ENCODE measurements around the gene UPF2.
"Not testable (repeated sequence)": the region's sequence is repeated elsewhere in the genome, so short reads cannot be mapped to it uniquely, and the experiment has no call there.

Gene UPF2, protein sequence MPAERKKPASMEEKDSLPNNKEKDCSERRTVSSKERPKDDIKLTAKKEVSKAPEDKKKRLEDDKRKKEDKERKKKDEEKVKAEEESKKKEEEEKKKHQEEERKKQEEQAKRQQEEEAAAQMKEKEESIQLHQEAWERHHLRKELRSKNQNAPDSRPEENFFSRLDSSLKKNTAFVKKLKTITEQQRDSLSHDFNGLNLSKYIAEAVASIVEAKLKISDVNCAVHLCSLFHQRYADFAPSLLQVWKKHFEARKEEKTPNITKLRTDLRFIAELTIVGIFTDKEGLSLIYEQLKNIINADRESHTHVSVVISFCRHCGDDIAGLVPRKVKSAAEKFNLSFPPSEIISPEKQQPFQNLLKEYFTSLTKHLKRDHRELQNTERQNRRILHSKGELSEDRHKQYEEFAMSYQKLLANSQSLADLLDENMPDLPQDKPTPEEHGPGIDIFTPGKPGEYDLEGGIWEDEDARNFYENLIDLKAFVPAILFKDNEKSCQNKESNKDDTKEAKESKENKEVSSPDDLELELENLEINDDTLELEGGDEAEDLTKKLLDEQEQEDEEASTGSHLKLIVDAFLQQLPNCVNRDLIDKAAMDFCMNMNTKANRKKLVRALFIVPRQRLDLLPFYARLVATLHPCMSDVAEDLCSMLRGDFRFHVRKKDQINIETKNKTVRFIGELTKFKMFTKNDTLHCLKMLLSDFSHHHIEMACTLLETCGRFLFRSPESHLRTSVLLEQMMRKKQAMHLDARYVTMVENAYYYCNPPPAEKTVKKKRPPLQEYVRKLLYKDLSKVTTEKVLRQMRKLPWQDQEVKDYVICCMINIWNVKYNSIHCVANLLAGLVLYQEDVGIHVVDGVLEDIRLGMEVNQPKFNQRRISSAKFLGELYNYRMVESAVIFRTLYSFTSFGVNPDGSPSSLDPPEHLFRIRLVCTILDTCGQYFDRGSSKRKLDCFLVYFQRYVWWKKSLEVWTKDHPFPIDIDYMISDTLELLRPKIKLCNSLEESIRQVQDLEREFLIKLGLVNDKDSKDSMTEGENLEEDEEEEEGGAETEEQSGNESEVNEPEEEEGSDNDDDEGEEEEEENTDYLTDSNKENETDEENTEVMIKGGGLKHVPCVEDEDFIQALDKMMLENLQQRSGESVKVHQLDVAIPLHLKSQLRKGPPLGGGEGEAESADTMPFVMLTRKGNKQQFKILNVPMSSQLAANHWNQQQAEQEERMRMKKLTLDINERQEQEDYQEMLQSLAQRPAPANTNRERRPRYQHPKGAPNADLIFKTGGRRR

GRCh38 chr10:12042797-12043651, at the start of gene UPF2:
UPF2 (minus strand) TSS chr10:12042809; CDS start chr10:12035423, 7,386 bp downstream.
- DNase-seq (ENCODE audit: low spot score) = peak; percentile 99

DNA sequence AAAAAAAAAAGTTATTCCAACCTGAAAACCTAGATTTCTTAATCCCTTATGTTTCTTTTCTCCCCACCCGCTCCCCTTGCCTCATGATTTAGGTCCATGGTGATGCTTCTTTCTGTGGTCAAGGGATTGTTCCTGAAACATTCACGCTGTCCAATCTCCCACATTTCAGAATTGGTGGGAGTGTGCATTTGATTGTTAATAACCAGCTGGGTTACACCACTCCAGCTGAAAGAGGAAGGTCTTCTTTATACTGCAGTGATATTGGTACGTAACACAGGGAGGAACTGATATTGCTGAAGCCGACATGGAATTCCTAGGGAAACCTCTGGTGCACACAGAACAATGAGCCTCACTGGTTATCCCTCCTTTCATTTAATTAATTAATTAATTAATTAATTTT, 48.8 kb upstream of the UPF2 start:
- no peak for DNase-seq (ENCODE audit: low spot score)

GRCh38 chr10:12088919-12089318, 46.3 kb upstream of the UPF2 start:
- DNase-seq (ENCODE audit: low spot score) = no peak

GRCh38 chr10:12081879-12082557, 39.4 kb upstream of the UPF2 start:
- no peak for DNase-seq (ENCODE audit: low spot score)

DNA sequence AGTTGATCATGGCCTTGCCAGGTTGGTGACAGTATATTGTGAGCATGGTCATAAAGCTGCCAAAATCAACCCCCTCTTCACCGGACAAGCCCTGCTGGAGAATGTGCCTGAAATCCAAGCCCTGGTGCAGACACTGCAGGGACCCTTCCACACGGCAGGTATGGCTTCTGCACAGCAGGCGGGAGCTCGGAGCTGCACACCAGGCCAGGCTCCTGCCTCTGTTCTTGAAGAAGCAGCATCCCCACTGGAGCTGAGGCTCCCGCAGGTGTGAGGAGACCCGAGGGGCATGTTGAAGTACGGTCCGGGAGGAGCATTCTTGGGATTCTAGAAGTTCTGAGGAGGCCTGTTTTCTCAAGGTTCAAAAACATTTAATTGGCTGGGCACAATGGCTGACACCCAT, 38.9 kb upstream of the UPF2 start:
- DNase-seq (ENCODE audit: low spot score) = no peak

GRCh38 chr10:12077580-12078180, 35.1 kb upstream of the UPF2 start:
- no peak for DNase-seq (ENCODE audit: low spot score)

- DNase-seq (ENCODE audit: low spot score) = no peak
Measured at GRCh38 chr10:12073526-12073925, 30.9 kb upstream of the UPF2 start.

DNA sequence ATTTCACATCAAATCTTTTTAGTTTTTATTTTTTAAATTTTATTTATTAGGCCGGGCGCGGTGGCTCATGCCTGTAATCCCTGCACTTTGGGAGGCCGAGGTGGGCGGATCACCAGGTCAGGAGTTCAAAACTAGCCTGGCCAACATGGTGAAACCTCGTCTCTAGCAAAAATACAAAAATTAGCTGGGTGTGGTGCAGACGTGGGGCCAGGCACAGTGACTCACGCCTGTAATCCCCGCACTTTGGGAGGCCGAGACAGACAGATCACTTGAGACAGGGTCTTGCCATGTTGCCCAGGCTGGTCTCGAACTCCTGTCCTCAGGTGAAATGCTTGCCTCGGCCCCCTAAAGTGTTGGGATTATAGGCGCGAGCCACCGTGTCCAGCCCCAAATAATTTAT, 28.8 kb upstream of the UPF2 start:
- not testable (repeated sequence) for DNase-seq (ENCODE audit: low spot score)

DNA sequence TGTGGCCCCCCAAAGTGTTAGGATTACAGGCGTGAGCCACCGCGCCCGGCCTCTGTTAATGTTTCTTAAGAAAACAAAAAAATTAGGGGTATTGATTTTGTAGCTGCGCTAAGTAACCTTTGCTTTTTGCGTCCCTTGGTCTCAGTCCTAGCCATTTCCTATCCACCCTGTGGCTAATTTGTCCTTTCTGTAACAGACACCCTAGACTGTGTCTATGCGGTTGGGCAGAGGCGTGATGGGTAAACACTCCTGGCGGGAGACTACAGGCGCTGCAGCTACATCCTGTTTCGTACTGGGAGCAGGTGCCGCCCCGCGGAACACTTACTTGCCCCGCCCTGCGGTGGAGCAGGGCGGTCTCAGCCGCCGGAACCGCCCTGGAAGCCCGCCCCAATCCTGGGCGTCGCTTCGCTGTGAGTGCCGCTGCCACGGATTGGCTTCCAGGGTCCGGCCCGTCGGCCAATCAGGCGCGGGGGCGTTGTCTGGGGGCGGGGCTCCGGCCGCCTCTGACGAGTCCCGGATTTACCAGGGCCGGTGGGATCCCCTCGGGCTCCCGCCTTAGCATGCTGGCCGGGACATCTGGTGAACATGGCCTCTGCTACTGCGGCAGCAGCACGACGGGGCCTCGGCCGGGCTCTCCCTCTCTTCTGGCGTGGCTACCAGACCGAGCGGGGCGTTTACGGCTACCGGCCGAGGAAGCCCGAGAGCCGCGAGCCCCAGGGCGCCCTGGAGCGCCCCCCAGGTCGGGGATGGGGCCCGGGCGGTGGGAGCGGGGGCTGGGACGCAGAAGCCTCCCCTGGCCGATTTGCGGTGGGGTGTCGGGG, 26.1 kb upstream of the UPF2 start, which contains the start of gene DHTKD1:
Gene DHTKD1 (plus strand): TSS at position 506 of the 821 bp plus-strand sequence. CDS start 80 bp downstream, at position 586.
- peak; percentile 95 for DNase-seq (ENCODE audit: low spot score)

GRCh38 chr10:12067336-12067735, 24.7 kb upstream of the UPF2 start:
- DNase-seq (ENCODE audit: low spot score) = no peak

- DNase-seq (ENCODE audit: low spot score) = no peak
Measured at GRCh38 chr10:12063483-12063818, 20.8 kb upstream of the UPF2 start.

DNA sequence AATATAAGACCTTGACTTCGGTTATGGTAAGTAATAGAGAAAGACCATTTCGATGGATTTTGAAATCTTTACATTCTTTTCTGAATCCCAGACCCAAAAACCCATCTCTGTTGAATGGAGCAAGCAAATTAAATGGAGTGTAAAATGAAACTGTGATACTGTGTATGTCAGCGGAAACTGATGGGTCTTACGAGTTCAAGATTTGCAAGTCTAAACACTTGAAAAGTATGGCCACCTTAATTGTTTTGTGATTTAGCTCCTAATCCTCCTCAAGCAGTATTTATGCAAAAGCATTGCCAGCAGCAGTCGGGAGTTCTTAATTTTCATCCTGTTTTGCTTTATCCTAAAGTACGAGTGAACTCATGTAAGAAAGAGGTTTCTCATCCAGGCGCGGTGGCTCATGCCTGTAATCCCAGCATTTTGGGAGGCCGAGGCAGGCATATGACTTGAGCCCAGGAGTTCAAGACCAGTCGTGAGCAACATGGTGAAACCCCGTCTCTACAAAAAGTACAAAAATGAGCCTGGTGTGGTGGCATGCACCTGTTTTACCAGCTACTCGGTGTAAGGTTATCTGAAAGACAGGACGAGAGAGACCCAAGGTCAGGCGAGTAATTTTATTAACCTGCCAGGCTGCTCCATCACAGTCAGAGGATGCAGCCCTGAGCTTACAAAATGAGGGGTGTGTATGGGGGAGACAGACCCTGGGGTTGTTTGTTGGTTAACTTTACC, 20.3 kb upstream of the UPF2 start:
- no peak for DNase-seq (ENCODE audit: low spot score)

GRCh38 chr10:12061124-12061523, 18.5 kb upstream of the UPF2 start:
- DNase-seq (ENCODE audit: low spot score) = no peak

- DNase-seq (ENCODE audit: low spot score) = no peak
Measured at GRCh38 chr10:12056748-12057147, 14.1 kb upstream of the UPF2 start.

DNA sequence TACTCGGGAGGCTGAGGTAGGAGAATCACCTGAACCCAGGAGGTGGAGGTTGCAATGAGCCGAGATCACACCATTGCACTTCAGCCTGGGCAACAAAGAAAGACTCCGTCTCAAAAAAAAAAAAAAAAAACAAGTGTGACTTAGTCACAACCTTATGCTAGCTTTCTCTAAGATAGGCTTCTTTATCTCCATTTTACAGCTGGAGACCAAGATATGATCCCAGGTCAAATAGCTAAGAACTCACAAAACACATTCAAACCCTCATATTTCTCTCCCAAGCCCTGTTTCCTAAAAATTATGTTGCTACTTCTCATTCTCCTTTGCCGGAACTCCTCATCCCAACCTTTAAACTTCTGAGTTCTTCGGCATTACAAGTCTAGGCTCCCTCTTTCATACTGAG, 13.1 kb upstream of the UPF2 start:
- no peak for DNase-seq (ENCODE audit: low spot score)

DNA sequence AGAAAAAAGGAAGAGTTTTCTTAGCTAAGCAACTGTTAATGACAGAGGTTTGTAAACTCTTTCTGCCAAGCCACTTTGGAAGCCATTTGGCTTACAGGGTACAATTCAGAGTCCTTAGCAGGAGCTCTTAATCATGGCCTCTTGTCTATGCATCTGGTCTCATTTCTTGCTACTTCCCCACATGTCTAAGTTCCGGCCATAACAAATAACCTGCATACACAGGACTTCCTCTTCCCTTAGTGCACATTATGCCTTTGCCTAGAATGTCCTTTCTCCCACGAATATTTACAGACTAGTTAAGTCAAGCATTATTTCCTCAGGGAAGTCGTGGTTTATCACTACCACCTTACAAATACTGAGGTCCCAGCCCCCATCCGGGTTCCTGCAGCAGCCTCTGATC, 8.6 kb upstream of the UPF2 start:
- no peak for DNase-seq (ENCODE audit: low spot score)

GRCh38 chr10:12050528-12050927, 7.9 kb upstream of the UPF2 start:
- no peak for DNase-seq (ENCODE audit: low spot score)

DNA sequence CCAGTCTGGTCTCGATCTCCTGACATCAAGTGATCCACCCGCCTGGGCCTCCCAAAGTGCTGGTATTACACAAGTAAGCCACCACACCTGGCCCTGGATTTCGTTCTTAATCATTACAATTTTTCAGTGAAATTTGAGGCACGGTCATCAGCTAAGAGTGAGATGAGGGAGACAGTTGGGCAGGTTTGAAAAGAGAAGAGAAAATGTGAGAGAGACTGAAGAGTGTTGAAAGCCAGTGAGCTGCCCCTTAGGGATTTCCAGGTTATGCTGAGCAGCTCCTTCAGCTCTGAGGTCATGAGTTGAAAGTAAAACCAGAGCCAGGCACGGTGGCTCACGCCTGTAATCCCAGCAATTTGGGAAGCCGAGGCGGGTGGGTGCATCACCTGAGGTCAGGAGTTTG, 5.9 kb upstream of the UPF2 start:
- no peak for DNase-seq (ENCODE audit: low spot score)

DNA sequence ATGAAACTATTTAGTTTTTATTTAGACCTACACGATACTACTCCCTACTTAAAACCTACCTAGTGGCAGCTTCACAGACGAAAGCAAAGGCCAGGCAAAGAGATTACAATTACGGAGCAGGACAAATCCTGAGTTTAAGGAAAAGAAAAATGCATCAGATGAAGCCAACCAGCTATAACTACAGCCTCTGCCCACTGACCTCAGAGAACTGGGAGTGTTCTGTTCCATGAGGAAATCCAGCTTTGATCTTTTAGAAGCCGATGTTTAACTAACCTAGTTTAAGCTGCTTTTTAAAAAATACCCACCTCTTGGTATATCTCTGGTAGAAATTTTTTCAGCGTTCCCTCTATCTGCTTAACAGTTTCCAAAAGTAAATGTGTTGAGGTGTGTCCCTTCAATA, 3.0 kb upstream of the UPF2 start:
- DNase-seq (ENCODE audit: low spot score) = no peak
